ENCODE results near the gene ACSL5. TPM values are rescaled to one million over a fixed set of nuclear protein-coding genes. Genes with fewer than 3 reads are reported as not detected.

ACSL5 gene
- total RNA-seq, 2 experiments from 2014 or later = 30.1 to 32.9 TPM

Other genes starting within 250 kb of the ACSL5 start
- gene GPAM, start 190.4 kb upstream of the ACSL5 start, total RNA-seq = 1 to 10 TPM; 3.3 to 4.7 TPM
- gene TECTB, start 90.7 kb upstream of the ACSL5 start, total RNA-seq = not detected
- gene ZDHHC6, start 72.8 kb downstream of the ACSL5 start, total RNA-seq = 10 to 100 TPM; 40.1 to 40.7 TPM
- 10 to 100 TPM; 24.3 to 24.5 TPM for gene VTI1A, start 73.1 kb downstream of the ACSL5 start, total RNA-seq

All from activated CD4-positive, alpha-beta memory T cell treated with anti-CD3 and anti-CD28 coated beads for 36 hours (primary cell).